Measurements from ENCODE around the gene MCIDAS.

The MCIDAS gene

DNA sequence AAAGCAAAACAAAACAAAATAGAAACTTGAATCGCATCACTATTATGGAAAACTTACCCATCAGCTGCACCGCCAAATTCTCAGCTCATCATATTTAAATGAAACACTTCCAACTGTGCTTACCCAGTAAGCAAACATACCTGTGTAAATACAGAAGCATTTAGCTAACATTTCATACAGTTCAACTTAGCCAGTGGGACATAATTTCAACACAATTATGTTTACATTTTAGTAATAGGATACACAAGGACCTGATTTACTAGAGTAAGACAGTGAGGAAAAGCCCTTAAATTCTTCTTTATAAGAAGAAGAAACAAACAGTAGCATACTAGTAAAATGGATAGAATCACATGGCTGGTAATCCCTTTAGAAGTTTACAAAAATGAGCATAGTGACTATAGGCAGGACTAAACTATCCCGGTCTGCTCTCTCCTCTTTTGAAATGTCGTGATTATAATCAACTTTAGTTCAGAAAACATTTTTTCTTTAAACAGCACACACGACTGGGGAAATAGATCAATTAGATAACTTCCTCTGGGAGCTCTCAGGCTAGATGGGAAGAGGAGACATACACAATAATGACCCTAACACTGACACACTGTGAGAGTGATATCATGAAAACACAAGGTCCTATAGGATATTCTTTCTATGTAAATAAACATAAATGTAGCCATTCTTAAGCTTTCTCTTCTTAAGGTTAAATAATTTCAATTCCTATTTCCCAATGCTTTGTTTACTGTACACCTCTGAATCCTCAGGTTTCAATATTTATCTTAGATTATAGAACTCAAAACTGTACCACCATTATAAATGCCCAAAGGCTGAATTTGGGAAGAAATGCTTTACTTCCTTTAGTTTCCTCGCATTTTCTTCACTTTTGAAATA is 38.2 kb downstream of the MCIDAS start:
- Mint-ChIP-seq H3K4me1 (ENCODE audit: low read depth) (no peaks in the 10 kb centered on the region), H3K27ac (no peak overlapping the region), H3K27me3 (ENCODE audit: low read depth) (peaks cover 78% of the 10 kb centered on the region), H3K4me3 (no peak overlapping the region), H3K9me3 (no peaks in the 10 kb centered on the region), H3K36me3 (ENCODE audit: low read depth) (no peaks in the 10 kb centered on the region)

DNA sequence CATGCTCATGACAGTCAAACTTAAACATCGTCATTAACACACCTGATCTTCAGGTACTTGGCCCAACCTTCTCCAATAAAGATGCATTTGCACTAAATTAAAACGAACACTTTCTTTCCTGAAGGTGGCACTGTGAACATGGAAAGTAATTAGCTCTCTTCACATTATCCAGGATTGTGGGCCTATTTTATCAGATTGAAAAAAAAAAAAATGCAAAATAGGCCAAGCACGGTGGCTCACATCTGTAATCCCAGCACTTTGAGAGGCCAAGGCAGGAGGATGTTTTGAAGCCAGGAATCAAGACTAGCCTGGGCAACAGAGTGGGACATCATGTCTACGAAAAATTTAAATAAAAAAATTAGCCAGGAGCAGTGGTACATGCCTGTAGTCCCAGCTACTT is 39.7 kb downstream of the MCIDAS start:
- Mint-ChIP-seq H3K27me3 (ENCODE audit: low read depth) (peaks cover 75% of the 10 kb centered on the region), H3K9me3 (no peaks in the 10 kb centered on the region), H3K27ac (no peak overlapping the region), H3K4me1 (ENCODE audit: low read depth) (no peaks in the 10 kb centered on the region), H3K4me3 (no peak overlapping the region), H3K36me3 (ENCODE audit: low read depth) (no peaks in the 10 kb centered on the region)

DNA sequence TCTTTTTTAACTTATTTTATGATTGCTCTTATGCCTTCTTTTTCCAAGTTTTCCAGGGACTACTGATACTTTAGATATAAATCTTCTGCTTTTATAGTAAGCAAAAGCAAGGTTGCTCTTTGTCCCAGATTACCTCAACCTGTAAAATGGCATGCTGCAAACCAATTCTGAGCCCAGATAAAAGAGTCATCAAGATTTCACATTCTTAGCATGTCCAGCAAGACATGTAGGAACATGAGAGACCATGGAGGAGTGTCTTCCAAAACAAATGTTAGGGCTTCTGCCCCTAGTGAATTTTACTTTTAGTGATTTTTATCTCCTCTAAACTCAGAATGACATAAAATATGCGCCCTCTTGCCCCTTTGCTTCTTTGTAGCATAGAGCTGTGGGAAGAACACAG is 47.1 kb downstream of the MCIDAS start:
- no peaks in the 10 kb centered on the region for H3K9me3 Mint-ChIP-seq

DNA sequence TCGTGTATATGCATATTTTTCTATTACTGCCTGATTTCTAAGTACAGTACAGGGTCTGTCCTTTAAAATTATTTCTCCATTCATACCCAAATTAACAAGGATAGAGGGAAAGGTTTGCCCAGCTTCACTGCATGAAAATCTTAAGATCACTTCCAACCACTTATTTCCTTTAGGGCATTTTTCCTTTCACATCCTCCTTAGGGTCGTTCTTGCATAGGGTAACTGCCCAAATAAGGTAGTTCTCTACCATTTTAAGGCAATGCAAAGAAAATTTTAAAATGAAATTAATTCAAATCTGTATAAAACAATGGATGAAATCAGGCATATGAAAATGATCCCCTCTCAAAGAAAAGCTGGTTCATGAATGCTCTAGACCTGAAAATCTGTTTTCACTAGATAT is 50.0 kb downstream of the MCIDAS start:
- Mint-ChIP-seq H3K4me1 (ENCODE audit: low read depth) (peaks cover 22% of the 10 kb centered on the region), H3K27me3 (ENCODE audit: low read depth) (peaks cover 91% of the 10 kb centered on the region), H3K27ac (no peak overlapping the region), H3K36me3 (ENCODE audit: low read depth) (peaks cover 3% of the 10 kb centered on the region), H3K9me3 (no peaks in the 10 kb centered on the region), H3K4me3 (peak overlapping the region; percentile 47)

More for the DNA sequence above, 47.1 kb downstream of the MCIDAS start:
- Mint-ChIP-seq H3K36me3 (ENCODE audit: low read depth) (no peaks in the 10 kb centered on the region), H3K4me1 (ENCODE audit: low read depth) (peaks cover 8% of the 10 kb centered on the region), H3K27ac (no peak overlapping the region), H3K27me3 (ENCODE audit: low read depth) (peaks cover 85% of the 10 kb centered on the region), H3K4me3 (no peak overlapping the region)

DNA sequence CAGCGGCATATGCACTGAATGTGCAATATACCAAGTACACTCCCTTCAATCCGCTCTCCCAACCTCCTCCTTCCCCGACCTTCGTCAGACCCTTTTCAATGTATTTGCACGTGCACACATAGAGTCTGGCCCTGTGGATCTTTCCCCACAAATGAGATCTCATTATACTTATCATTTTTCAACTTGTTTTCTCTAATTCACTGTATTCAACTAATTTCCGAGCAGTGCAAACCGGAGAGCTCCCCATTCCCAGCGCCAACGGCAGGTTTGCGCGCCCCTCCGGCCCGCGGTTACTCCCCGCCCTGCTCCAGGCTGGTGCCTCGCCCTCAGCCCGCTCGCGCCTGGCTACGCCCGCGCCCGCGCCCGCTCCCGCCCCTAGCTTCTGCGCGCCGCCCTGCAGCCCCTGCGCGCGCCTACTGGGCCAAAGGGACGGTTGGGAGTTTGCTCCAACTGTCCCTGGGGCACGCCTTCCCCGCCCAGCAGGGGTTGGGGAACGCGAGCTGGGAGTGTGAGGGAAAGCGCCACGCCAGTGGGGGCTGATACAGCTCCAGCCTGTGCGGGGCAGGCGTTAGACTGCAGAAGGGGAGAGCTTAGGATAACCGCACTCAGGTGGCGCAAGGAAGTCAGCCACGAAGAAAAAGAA is 50.8 kb downstream of the MCIDAS start:
- H3K27ac Mint-ChIP-seq, result no peak overlapping the region
- H3K9me3 Mint-ChIP-seq, result no peaks in the 10 kb centered on the region
- H3K4me1 Mint-ChIP-seq (ENCODE audit: low read depth), result peaks cover 23% of the 10 kb centered on the region
- peaks cover 88% of the 10 kb centered on the region for H3K27me3 Mint-ChIP-seq (ENCODE audit: low read depth)
- H3K4me3 Mint-ChIP-seq, result peak overlapping the region; percentile 71
- H3K36me3 Mint-ChIP-seq (ENCODE audit: low read depth), result peaks cover 3% of the 10 kb centered on the region

DNA sequence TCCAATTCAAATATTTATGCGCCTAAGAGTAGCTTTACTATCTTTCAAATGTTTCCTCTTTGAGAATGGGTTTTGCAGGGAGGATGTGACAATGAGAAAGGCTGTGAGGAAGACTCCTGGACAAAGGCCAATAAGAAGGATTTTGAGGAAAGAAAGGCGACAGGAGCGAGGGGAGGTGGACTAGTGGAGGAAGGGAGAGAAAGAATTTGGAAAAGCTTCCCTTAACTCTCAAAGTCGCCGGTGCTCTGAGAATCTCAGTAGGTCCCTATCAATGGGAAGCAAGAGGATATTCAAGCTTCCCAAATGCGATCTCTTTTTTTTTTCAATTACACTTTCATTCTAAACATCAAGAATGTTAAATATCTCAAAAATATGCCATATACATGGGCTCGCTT is 51.3 kb downstream of the MCIDAS start:
- peaks cover 83% of the 10 kb centered on the region for H3K27me3 Mint-ChIP-seq (ENCODE audit: low read depth)
- peaks cover 3% of the 10 kb centered on the region for H3K36me3 Mint-ChIP-seq (ENCODE audit: low read depth)
- no peak overlapping the region for H3K27ac Mint-ChIP-seq
- H3K9me3 Mint-ChIP-seq, result no peaks in the 10 kb centered on the region
- peaks cover 23% of the 10 kb centered on the region for H3K4me1 Mint-ChIP-seq (ENCODE audit: low read depth)
- H3K4me3 Mint-ChIP-seq, result peak overlapping the region; percentile 71

DNA sequence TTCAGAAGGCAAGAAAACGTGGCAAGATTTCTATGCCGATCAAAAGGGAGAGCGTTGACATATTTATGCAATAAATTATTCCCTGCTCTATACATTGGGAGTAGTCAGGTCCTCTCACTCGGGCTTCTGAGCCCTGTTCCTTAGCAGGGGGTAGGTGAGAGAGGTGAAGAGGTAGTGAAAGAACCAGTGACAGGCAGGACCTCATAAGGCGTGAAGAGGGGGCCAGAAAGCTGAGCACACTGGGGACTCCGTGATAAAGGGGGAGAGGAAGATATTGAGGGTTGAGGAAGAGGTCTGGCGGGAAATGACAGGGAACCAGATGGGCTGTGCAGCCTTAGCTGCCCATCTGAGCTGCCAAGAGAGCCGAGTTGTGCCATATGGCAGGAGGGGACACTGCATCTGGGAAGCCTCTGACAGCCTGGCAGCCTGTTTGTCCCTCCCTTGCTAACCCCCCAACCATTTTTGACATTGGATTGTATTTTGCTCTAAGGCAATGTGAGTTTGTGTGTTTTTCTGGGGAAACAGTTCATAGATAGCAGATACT is 53.4 kb downstream of the MCIDAS start:
- Mint-ChIP-seq H3K9me3 (no peaks in the 10 kb centered on the region), H3K27me3 (ENCODE audit: low read depth) (peaks cover 76% of the 10 kb centered on the region), H3K4me3 (peak overlapping the region; percentile 86), H3K4me1 (ENCODE audit: low read depth) (peaks cover 23% of the 10 kb centered on the region), H3K27ac (peak overlapping the region; percentile 67), H3K36me3 (ENCODE audit: low read depth) (peaks cover 3% of the 10 kb centered on the region)

DNA sequence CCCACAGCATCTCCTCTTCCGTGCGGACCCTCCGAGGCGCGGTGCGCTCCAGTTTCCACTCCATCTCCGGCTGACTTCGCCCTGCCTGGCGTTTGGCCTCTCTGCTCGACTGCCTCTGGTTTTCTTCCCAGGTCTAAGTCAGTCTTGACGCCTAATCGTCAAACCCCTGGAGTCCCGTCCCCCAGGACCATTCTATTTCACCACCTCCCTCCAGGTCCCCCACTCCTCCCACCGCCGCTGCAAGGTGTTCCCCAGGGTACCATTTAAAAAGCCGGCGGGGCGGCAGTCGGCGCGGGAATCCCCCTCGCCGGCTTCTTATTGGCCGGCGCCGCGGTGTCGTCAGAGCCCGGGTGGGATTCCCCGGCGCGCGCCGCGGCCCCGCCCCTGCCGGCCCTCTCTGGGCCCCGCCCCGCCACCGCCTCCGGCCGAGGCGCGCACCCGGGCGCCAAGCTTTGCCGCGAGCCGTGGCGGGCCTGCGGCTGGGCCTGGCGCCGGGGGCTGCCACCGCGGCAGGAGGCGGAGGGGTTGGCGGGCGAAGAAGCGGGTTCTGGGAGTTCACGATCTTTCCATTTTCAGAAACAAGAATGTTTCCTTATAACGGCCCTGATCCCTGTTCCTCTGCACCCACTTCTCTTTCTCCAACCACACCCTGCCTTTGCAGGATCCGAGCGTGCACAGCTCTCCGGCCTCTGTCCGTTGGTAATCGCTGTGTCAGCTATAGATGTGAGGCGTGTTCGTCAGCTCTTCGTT is 54.0 kb downstream of the MCIDAS start, which contains the start of gene CDC20B:
CDC20B (minus strand) TSS at position 241 of the 750 bp plus-strand sequence; CDS start at position 64, 177 bp downstream.
- H3K36me3 Mint-ChIP-seq (ENCODE audit: low read depth), result peaks cover 3% of the 10 kb centered on the region
- H3K4me1 Mint-ChIP-seq (ENCODE audit: low read depth), result peaks cover 23% of the 10 kb centered on the region
- no peaks in the 10 kb centered on the region for H3K9me3 Mint-ChIP-seq
- H3K27ac Mint-ChIP-seq, result peak within 1 kb of the TSS; percentile 76
- H3K27me3 Mint-ChIP-seq (ENCODE audit: low read depth), result peaks cover 76% of the 10 kb centered on the region
- H3K4me3 Mint-ChIP-seq, result peak within 1 kb of the TSS; percentile 88

DNA sequence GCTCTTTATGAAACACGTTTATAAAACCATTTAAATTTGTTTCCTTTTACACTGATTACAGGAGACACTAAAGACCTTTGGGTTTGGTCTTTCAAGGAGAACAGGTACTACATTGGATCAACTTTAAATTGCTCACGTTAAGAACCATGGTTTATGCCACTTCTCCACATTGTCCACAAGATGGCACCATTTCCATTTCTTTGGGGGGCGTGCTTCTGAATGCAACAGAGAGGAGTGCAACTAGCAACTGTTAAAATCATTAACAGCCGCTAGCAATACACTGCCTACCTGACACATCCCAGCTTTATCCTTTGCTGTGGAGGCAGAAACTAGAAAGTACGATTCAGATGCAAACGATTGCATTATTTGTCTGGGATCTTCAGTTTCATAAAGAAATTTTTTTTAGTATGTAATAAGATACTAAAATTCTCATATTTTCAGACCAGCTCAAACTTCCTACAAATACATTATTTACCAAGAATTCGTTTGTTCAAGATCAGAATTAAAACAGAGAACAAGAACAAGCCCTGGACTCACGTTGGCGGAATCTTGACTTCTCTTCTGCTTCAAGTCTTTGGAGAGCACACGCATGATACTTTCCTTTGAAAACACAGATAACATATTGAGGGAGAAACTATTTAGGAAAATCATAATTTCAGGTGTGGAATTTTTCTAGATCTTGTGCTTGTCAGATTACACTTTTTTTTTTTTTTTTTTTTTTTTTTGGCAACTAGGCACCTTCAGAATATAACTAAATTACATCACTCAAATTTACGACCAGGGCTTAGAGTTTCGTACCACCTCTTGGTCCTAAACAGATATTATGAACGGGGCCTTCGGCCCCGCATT is 54.8 kb downstream of the MCIDAS start:
- H3K27ac Mint-ChIP-seq, result peak overlapping the region; percentile 60
- peaks cover 3% of the 10 kb centered on the region for H3K36me3 Mint-ChIP-seq (ENCODE audit: low read depth)
- H3K27me3 Mint-ChIP-seq (ENCODE audit: low read depth), result peaks cover 76% of the 10 kb centered on the region
- peaks cover 23% of the 10 kb centered on the region for H3K4me1 Mint-ChIP-seq (ENCODE audit: low read depth)
- H3K9me3 Mint-ChIP-seq, result no peaks in the 10 kb centered on the region
- H3K4me3 Mint-ChIP-seq, result peak overlapping the region; percentile 88

DNA sequence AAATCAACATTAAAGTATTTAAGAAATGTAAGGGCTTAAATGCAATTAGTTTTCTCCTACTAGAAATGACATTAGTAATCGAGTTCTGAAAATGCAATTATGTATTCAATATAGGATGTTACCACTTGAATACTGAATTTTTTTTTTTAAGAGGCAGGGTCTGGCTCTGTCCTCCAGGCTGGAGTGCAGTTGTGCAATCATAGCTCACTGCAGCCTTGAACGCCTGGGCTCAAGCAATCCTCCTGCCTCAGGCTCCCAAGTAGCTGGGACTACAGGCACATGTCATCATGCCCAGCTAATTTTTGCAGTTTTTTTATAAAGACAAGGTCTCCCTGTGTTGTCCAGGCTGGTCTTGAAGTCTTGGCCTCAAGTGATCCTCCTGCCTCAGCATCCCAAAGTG is 55.6 kb downstream of the MCIDAS start:
- peaks cover 76% of the 10 kb centered on the region for H3K27me3 Mint-ChIP-seq (ENCODE audit: low read depth)
- no peaks in the 10 kb centered on the region for H3K9me3 Mint-ChIP-seq
- H3K4me1 Mint-ChIP-seq (ENCODE audit: low read depth), result peaks cover 20% of the 10 kb centered on the region

More for the DNA sequence above, 55.6 kb downstream of the MCIDAS start:
- H3K4me3 Mint-ChIP-seq, result no peak overlapping the region
- peaks cover 3% of the 10 kb centered on the region for H3K36me3 Mint-ChIP-seq (ENCODE audit: low read depth)
- no peak overlapping the region for H3K27ac Mint-ChIP-seq
